ENCODE results near the gene ARF1. TPM values are rescaled to one million over a fixed set of nuclear protein-coding genes. Genes with fewer than 3 reads are reported as not detected.

Gene ARF1
- total RNA-seq, 2 donors from 2014 or later, result 322 to 372 TPM

DNA sequence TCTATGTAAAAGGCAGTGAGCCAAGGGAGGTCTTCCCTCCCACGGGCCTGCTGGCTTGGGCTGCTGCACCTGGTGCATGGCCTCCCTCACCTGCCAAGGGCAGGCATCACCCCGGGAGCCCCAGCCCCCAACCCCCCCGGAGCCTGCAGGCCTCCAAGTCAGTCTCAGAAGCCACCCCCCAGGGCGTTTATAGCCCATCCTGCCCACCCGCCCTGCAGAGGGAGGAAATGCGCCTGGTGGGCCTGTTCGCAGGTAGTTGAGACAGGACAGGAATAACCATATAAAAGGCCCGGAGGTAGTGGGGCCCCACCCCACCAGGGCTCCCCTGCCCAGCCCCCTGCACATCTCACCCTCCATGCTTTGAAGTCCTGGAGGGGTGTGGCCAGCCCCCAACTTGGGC is 18.2 kb upstream of the ARF1 start:
- no peak overlapping the region for H3K9ac ChIP-seq (ENCODE audit: extremely low read depth, low read length, poor library complexity, severe bottlenecking)
- Mint-ChIP-seq H3K4me1 (peaks cover 18% of the 10 kb centered on the region), H3K9me3 (no peaks in the 10 kb centered on the region), H3K27me3 (ENCODE audit: insufficient read depth) (peaks cover 27% of the 10 kb centered on the region), H3K27ac (no peak overlapping the region), H3K36me3 (ENCODE audit: low read depth) (no peaks in the 10 kb centered on the region), H3K4me3 (no peak overlapping the region)
- no peak overlapping the region for H3K27ac ChIP-seq (ENCODE audit: low read depth, low read length)
- WGBS, 2 experiments (ENCODE audit: insufficient coverage in 1 of 2, insufficient read length in 1 of 2), result 69 to 83% methylated on average over 2 to 8 of the region's 8 CpGs
- H3K27me3 ChIP-seq (ENCODE audit: control insufficient read depth, insufficient read depth, low read length, poor library complexity, severe bottlenecking), result peaks cover 35% of the 10 kb centered on the region
- no peak overlapping the region for H3K4me3 ChIP-seq (ENCODE audit: low read length)
- H3K36me3 ChIP-seq (ENCODE audit: control insufficient read depth, insufficient read depth, low read length), result no peaks in the 10 kb centered on the region
- DNase-seq, result peak; percentile 76
- no peaks in the 10 kb centered on the region for H3K4me1 ChIP-seq (ENCODE audit: control insufficient read depth, insufficient read depth, low read length)
- H3K9me3 ChIP-seq (ENCODE audit: control insufficient read depth, low read length), result no peaks in the 10 kb centered on the region
- TF ChIP-seq, protein P1, sequence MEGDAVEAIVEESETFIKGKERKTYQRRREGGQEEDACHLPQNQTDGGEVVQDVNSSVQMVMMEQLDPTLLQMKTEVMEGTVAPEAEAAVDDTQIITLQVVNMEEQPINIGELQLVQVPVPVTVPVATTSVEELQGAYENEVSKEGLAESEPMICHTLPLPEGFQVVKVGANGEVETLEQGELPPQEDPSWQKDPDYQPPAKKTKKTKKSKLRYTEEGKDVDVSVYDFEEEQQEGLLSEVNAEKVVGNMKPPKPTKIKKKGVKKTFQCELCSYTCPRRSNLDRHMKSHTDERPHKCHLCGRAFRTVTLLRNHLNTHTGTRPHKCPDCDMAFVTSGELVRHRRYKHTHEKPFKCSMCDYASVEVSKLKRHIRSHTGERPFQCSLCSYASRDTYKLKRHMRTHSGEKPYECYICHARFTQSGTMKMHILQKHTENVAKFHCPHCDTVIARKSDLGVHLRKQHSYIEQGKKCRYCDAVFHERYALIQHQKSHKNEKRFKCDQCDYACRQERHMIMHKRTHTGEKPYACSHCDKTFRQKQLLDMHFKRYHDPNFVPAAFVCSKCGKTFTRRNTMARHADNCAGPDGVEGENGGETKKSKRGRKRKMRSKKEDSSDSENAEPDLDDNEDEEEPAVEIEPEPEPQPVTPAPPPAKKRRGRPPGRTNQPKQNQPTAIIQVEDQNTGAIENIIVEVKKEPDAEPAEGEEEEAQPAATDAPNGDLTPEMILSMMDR (conservative IDR thresholded peaks at IDR 0.05), result no peak

DNA sequence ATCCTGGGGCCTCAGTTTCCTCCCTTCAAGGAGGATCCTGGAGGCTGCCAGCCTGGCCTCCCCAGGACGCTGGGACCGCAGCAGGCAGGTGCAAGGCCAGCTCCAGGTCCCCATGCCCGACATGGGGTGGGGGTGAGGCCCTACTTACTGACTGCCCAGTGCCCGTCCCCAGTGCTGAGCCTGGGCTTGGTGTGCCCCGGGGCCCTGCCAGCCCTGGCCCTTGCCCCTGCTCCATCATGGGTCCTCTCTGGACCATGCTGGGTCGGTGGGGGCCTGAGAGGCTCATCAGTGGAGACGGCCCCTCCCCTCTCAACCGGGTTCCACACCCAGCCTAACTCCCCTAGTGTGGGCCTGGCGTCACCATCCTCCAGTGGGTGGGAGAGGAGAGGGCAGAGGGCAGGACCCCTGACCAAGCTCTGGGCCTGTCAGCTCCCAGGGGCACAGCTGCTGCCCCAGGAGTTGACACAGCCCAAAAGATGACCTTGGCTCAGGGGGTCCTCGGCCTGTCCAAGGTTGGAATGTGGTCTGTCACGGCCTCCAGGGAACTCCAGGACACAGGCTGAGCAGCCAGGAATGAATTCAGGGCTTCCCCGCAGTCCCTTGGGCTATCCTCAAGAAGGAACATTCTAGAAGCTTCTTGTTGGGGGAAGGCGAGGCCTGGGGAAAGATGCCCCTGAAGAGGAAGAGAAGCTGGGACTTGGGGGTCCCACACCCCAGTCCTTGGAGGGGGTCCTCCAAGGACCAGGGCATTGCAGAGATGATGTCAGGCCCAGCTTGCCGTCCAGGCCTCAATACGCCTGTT is 17.6 kb upstream of the ARF1 start:
- no peak overlapping the region for H3K27ac Mint-ChIP-seq
- no peak overlapping the region for H3K4me3 Mint-ChIP-seq
- H3K27me3 ChIP-seq (ENCODE audit: control insufficient read depth, insufficient read depth, low read length, poor library complexity, severe bottlenecking), result peaks cover 35% of the 10 kb centered on the region
- no peak overlapping the region for H3K27ac ChIP-seq (ENCODE audit: low read depth, low read length)
- DNase-seq, result no peak
- H3K27me3 Mint-ChIP-seq (ENCODE audit: insufficient read depth), result peaks cover 22% of the 10 kb centered on the region
- peaks cover 18% of the 10 kb centered on the region for H3K4me1 Mint-ChIP-seq
- no peaks in the 10 kb centered on the region for H3K9me3 ChIP-seq (ENCODE audit: control insufficient read depth, low read length)
- TF ChIP-seq, protein P1 (conservative IDR thresholded peaks at IDR 0.05), result no peak
- H3K9me3 Mint-ChIP-seq, result no peaks in the 10 kb centered on the region
- no peaks in the 10 kb centered on the region for H3K36me3 Mint-ChIP-seq (ENCODE audit: low read depth)
- H3K9ac ChIP-seq (ENCODE audit: extremely low read depth, low read length, poor library complexity, severe bottlenecking), result no peak overlapping the region
- no peaks in the 10 kb centered on the region for H3K36me3 ChIP-seq (ENCODE audit: control insufficient read depth, insufficient read depth, low read length)
- no peak overlapping the region for H3K4me3 ChIP-seq (ENCODE audit: low read length)
- H3K4me1 ChIP-seq (ENCODE audit: control insufficient read depth, insufficient read depth, low read length), result no peaks in the 10 kb centered on the region
- WGBS, 2 experiments (ENCODE audit: insufficient coverage in 1 of 2, insufficient read length in 1 of 2), result 88 to 92% methylated on average over 5 to 15 of the region's 15 CpGs

- H3K4me3 ChIP-seq (ENCODE audit: low read length), result no peak overlapping the region
- DNase-seq, result no peak
- Mint-ChIP-seq H3K27ac (no peak overlapping the region), H3K4me1 (peaks cover 18% of the 10 kb centered on the region), H3K36me3 (ENCODE audit: low read depth) (no peaks in the 10 kb centered on the region), H3K4me3 (no peak overlapping the region), H3K9me3 (no peaks in the 10 kb centered on the region), H3K27me3 (ENCODE audit: insufficient read depth) (peaks cover 19% of the 10 kb centered on the region)
- no peak overlapping the region for H3K9ac ChIP-seq (ENCODE audit: extremely low read depth, low read length, poor library complexity, severe bottlenecking)
- H3K27me3 ChIP-seq (ENCODE audit: control insufficient read depth, insufficient read depth, low read length, poor library complexity, severe bottlenecking), result peaks cover 35% of the 10 kb centered on the region
- H3K36me3 ChIP-seq (ENCODE audit: control insufficient read depth, insufficient read depth, low read length), result no peaks in the 10 kb centered on the region
- no peaks in the 10 kb centered on the region for H3K4me1 ChIP-seq (ENCODE audit: control insufficient read depth, insufficient read depth, low read length)
- WGBS, 2 experiments (ENCODE audit: insufficient coverage in 1 of 2, insufficient read length in 1 of 2), result 86 to 88% methylated on average over 13 to 15 of the region's 15 CpGs
- TF ChIP-seq, protein P1 (conservative IDR thresholded peaks at IDR 0.05), result no peak
- H3K9me3 ChIP-seq (ENCODE audit: control insufficient read depth, low read length), result no peaks in the 10 kb centered on the region
- no peak overlapping the region for H3K27ac ChIP-seq (ENCODE audit: low read depth, low read length)
Observed at GRCh38 chr1:228065543-228066347, 16.8 kb upstream of the ARF1 start.

Measured in endodermal cell (in vitro differentiated cells).